GM12878 (cell line): ENCODE measurements around the gene SZRD1. TPM values are rescaled to one million over a fixed set of nuclear protein-coding genes. Genes with fewer than 3 reads are reported as not detected.

Source experiments
- ATAC-seq: fragments of 200-7000 bp; cut with Tn5 transposase; 3 replicates; pipeline ENCODE4 v1.9.1; 2020; ENCODE audit warnings: mild to moderate bottlenecking, moderate library complexity
- BruUV-seq: library from RNA; stranded (reverse); fragments of 400-500 nt; replicated peaks from 2 replicates; lab custom pipeline; 2021; lab: Mats Ljungman, UMichigan
- CTCF ChIA-PET: fragments of 300-600 bp; sonication (Branson Sonifier 250); formaldehyde crosslinking; extraction: SDS; loops from one replicate; lab custom pipeline; 2021; ENCODE audit warnings: inconsistent platforms; lab: Yijun Ruan, JAX
- POLR2A ChIA-PET: fragments of 350-600 bp; formaldehyde crosslinking; extraction: SDS; loops from one replicate; lab custom pipeline; 2021; ENCODE audit warnings: inconsistent platforms; lab: Charles Lee
- RAD21 ChIA-PET: fragments of 300-600 bp; sonication (Branson Sonifier 250); formaldehyde crosslinking; loops from one replicate; lab custom pipeline; 2023; ENCODE audit warnings: antibody characterized with exemption; ENCODE audit not compliant: unreplicated experiment; lab: Charles Lee
- SMC1A ChIA-PET: fragments of 300-600 bp; sonication (Branson Sonifier 250); formaldehyde crosslinking; loops from one replicate; lab custom pipeline; 2023; ENCODE audit not compliant: unreplicated experiment, uncharacterized antibody; lab: Charles Lee
- DNase-seq: peaks from one replicate; pipeline ENCODE4 v3.0.0-alpha.2; 2011; ENCODE audit warnings: low read depth, low spot score
- FAIRE-seq: peaks from 3 replicates; lab custom pipeline; 2011; peaks lifted over from hg19 to GRCh38; lab: Jason Lieb, UNC
- H2AFZ ChIP-seq: 2 replicates; pipeline ENCODE4 v1.6.0; 2011; ENCODE audit warnings: low read depth, low read length, control low read depth; ENCODE audit not compliant: control insufficient read depth
- H3K27ac ChIP-seq: 2 replicates; pipeline ENCODE4 v1.5.1; 2011; ENCODE audit warnings: control low read depth; ENCODE audit not compliant: control insufficient read depth, insufficient read depth
- H3K27me3 ChIP-seq, 2 experiments: replicated peaks in 1 of 2; 2 replicates each; pipeline versions ENCODE4 v1.6.0 to v1.6.1; 2011; ENCODE audit warnings: low read length in 1 of 2; ENCODE audit not compliant: control insufficient read depth in 2 of 2, insufficient read depth in 2 of 2
- H3K36me3 ChIP-seq, 2 experiments: 2 replicates each; pipeline ENCODE4 v1.5.1; 2011; ENCODE audit warnings: low read length in 1 of 2; ENCODE audit not compliant: control insufficient read depth in 2 of 2, insufficient read depth in 2 of 2
- H3K4me1 ChIP-seq: 2 replicates; pipeline ENCODE4 v1.6.1; 2011; ENCODE audit warnings: mild to moderate bottlenecking, low read length, moderate library complexity, mixed read lengths; ENCODE audit not compliant: control insufficient read depth, insufficient read depth
- H3K4me2 ChIP-seq: 2 replicates; pipeline ENCODE4 v1.6.0; 2011; ENCODE audit warnings: control low read depth; ENCODE audit not compliant: control insufficient read depth, insufficient read depth
- H3K4me3 ChIP-seq: fragments of 200-600 bp; sonication (generic); 2 replicates; pipeline ENCODE4 v1.5.1; 2016
- H3K79me2 ChIP-seq: 2 replicates; pipeline ENCODE4 v1.6.0; 2011; ENCODE audit warnings: low read length; ENCODE audit not compliant: control insufficient read depth, insufficient read depth
- H3K9ac ChIP-seq: 2 replicates; pipeline ENCODE4 v1.8.0; 2011; ENCODE audit warnings: low read length, control low read depth, mixed read lengths; ENCODE audit not compliant: control insufficient read depth, insufficient read depth
- H3K9me3 ChIP-seq: replicated peaks from 3 replicates; pipeline ENCODE4 v1.5.1; 2011; ENCODE audit warnings: mild to moderate bottlenecking, low read length; ENCODE audit not compliant: control insufficient read depth, insufficient read depth
- H4K20me1 ChIP-seq: 2 replicates; pipeline ENCODE4 v1.6.0; 2011; ENCODE audit not compliant: control insufficient read depth, insufficient read depth
- BRCA1 ChIP-seq: IDR thresholded peaks from 2 replicates; pipeline ENCODE4 v1.6.1; 2011; ENCODE audit warnings: low read depth, low read length, improper control_type of control experiment
- CBX3 ChIP-seq: fragments of 200-600 bp; sonication (generic); IDR thresholded peaks from 2 replicates; pipeline ENCODE4 v1.6.1; 2016; ENCODE audit warnings: low read depth, borderline replicate concordance
- CEBPB ChIP-seq, 2 experiments: fragments of 150-350 bp in 1 of 2; IDR thresholded peaks; 2 replicates each; pipeline ENCODE4 v1.6.1; 2012 to 2014; ENCODE audit warnings: low read depth in 2 of 2, low read length in 2 of 2, borderline replicate concordance in 1 of 2, inconsistent platforms in 1 of 2
- CREB1 ChIP-seq: IDR thresholded peaks from 2 replicates; pipeline ENCODE4 v1.6.1; 2012; ENCODE audit warnings: low read depth, mild to moderate bottlenecking, inconsistent platforms
- GATAD2B ChIP-seq: fragments of 450-650 bp; conservative IDR thresholded peaks from 2 replicates; pipeline ENCODE4 v1.6.1; 2017; ENCODE audit warnings: low read depth, mild to moderate bottlenecking, moderate library complexity
- IKZF1 ChIP-seq: fragments of 450-650 bp; conservative IDR thresholded peaks from 2 replicates; pipeline ENCODE4 v1.6.1; 2017; ENCODE audit warnings: antibody characterized with exemption, mild to moderate bottlenecking
- MEF2B ChIP-seq: fragments of 450-650 bp; IDR thresholded peaks from 2 replicates; pipeline ENCODE4 v1.6.1; 2018; ENCODE audit warnings: mild to moderate bottlenecking, moderate library complexity; ENCODE audit not compliant: partially characterized antibody, poor library complexity, severe bottlenecking
- NBN ChIP-seq: fragments of 450-650 bp; IDR thresholded peaks from 2 replicates; pipeline ENCODE4 v1.6.1; 2016
- NFXL1 ChIP-seq: fragments of 450-650 bp; IDR thresholded peaks from 2 replicates; pipeline ENCODE4 v1.6.1; 2017; ENCODE audit warnings: antibody characterized with exemption, mild to moderate bottlenecking, borderline replicate concordance
- NFYA ChIP-seq: IDR thresholded peaks from 2 replicates; pipeline ENCODE4 v1.6.1; 2011; ENCODE audit warnings: low read depth, mild to moderate bottlenecking, low read length, improper control_type of control experiment, borderline replicate concordance
- NR2F1 ChIP-seq: fragments of 450-650 bp; conservative IDR thresholded peaks from 2 replicates; pipeline ENCODE4 v1.6.1; 2017; ENCODE audit warnings: mild to moderate bottlenecking
- PKNOX1 ChIP-seq: fragments of 450-650 bp; IDR thresholded peaks from 2 replicates; pipeline ENCODE4 v1.6.1; 2016; ENCODE audit warnings: mild to moderate bottlenecking
- SPI1 ChIP-seq: IDR thresholded peaks from 2 replicates; pipeline ENCODE4 v1.6.1; 2011; ENCODE audit warnings: low read depth, mild to moderate bottlenecking, low read length, moderate library complexity, borderline replicate concordance; ENCODE audit not compliant: insufficient read depth
- ZBTB40 ChIP-seq: fragments of 450-650 bp; IDR thresholded peaks from 2 replicates; pipeline ENCODE4 v1.6.1; 2016; ENCODE audit warnings: mild to moderate bottlenecking, moderate library complexity, borderline replicate concordance
- ZNF24 ChIP-seq: fragments of 450-650 bp; IDR thresholded peaks from 2 replicates; pipeline ENCODE4 v1.6.1; 2017; ENCODE audit warnings: antibody characterized with exemption, mild to moderate bottlenecking
- WGBS: methylation state at CpG from one replicate; pipeline ENCODE4 v1.1.6; 2016; ENCODE audit warnings: low lambda C conversion rate; ENCODE audit not compliant: insufficient replicate concordance, insufficient coverage; ENCODE audit errors: missing lambda C conversion rate; 5-methylcytosine and 5-hydroxymethylcytosine counted together
- in situ Hi-C: fragments of 300-500 bp; cut with MboI; formaldehyde crosslinking; loops from 9 replicates; pipeline ENCODE4 v1.14.3; 2018; ENCODE audit warnings: mixed read lengths
- intact Hi-C: fragments of 100-400 bp; cut with micrococcal nuclease; formaldehyde crosslinking; loops from one replicate; pipeline ENCODE4 v1.14.2; 2022; ENCODE audit not compliant: unreplicated experiment
- polyA plus RNA-seq, 11 experiments: library from polyadenylated mRNA; depleted of rRNA in 4 of 11; unstranded in 6 of 11; stranded (reverse) in 5 of 11; fragments of >200 nt; fragmentation: Nextera tagmentation in 4 of 11; fragmentation: Illumina TruSeq in 1 of 11; extraction: Ambion mirVana in 4 of 11; extraction: Trizol in 1 of 11; gene quantifications; 1 replicate in 1 of 11; 2 replicates in 10 of 11; pipeline versions ENCODE4 v1.2.1 to v1.2.3, GENCODE V29; 2011 to 2016; ENCODE audit warnings: inconsistent platforms in 2 of 11, missing spikeins in 2 of 11, low read depth in 1 of 11
- total RNA-seq, 4 experiments: library from RNA; depleted of rRNA in 3 of 4; stranded (reverse); fragments of >200 nt in 3 of 4; fragmentation: Illumina TruSeq in 1 of 4; extraction: Trizol in 1 of 4; gene quantifications; 2 replicates each; pipeline versions ENCODE4 v1.2.1 to v1.2.3, GENCODE V29; 2013 to 2021

SZRD1 gene
- total and polyA plus RNA-seq, 10 of the 15 experiments (the other 5 are each of a cell fraction or from before 2014, with no cell fraction given): 5.6 to 213 (median 113) TPM

GRCh38 chr1:16445052-16445451 lies 78.0 kb downstream of the SZRD1 start:
- H3K4me2 ChIP-seq: no peak overlapping the region
- intact Hi-C loops (loop anchor here (10.0 kb wide), 1 partner anchor 510 kb away; no protein-coding TSS in a partner anchor), in situ Hi-C loops (no loop called here)
- ChIA-PET CTCF (interaction anchor here (6.9 kb wide), 1 partner anchor 19 kb away, joined by 40 read pairs; no protein-coding TSS in a partner anchor), RAD21 (no interaction called here), SMC1A (interaction anchor here (0.7 to 1.4 kb wide), 3 partner anchors 9 to 24 kb away, joined by 3 to 4 read pairs (median 3); no protein-coding TSS in a partner anchor), POLR2A (interaction anchor here (0.7 kb wide), 1 partner anchor 19 kb away, joined by 3 read pairs; no protein-coding TSS in a partner anchor)
- H3K9me3 ChIP-seq: no peaks in the 10 kb centered on the region
- H3K27ac ChIP-seq: no peak overlapping the region
- H3K36me3 ChIP-seq: peaks cover 15 to 27% of the 10 kb centered on the region in 2 experiments; a peak in 3 of 4 replicates
- no peak for ATAC-seq
- no peaks in the 10 kb centered on the region for H3K27me3 ChIP-seq
- TF ChIP-seq NFYA (no peak), SPI1 (no peak), CBX3 (no peak), PKNOX1 (no peak), NR2F1 (peak; percentile 76), ZNF24 (no peak), CEBPB (IDR thresholded peaks at IDR 0.05; ENCODE audit: borderline replicate concordance in 1 of 2, low read depth in 2 of 2, low read length in 2 of 2) (no peak), ZBTB40 (no peak), IKZF1 (0 out of 2 replicates have a peak, but pooled peaks have one; percentile 19), NBN (no peak), GATAD2B (0 out of 2 replicates have a peak, but pooled peaks have one; percentile 33), CREB1 (no peak), BRCA1 (no peak), MEF2B (peak; percentile 65), NFXL1 (no peak)
- no peak overlapping the region for H3K4me3 ChIP-seq
- H3K4me1 ChIP-seq: peaks cover 26% of the 10 kb centered on the region
- no TSS peak for BruUV-seq
- no peak for FAIRE-seq
- DNase-seq: no peak
- peaks cover 41% of the 10 kb centered on the region for H3K79me2 ChIP-seq
- no peak overlapping the region for H2AFZ ChIP-seq
- 75% methylated on average over 4 of the region's 4 CpGs for WGBS
- no peak overlapping the region for H3K9ac ChIP-seq
- H4K20me1 ChIP-seq: no peaks in the 10 kb centered on the region
